HepG2 (cell line): Measurements from ENCODE around the gene SLC2A2. TPM values are rescaled to one million over a fixed set of nuclear protein-coding genes. Genes with fewer than 3 reads are reported as not detected.
A peak's percentile ranks its signal among the peaks of the same experiment; 100 is the strongest.

Experiments
- ASH2L ChIP-seq: fragments of 300-600, 200-600 bp; sonication (generic); IDR thresholded peaks from 2 replicates; pipeline ENCODE4 v1.7.0; 2017; ENCODE audit warnings: low read depth, mild to moderate bottlenecking, moderate library complexity, mixed read lengths, low read length; ENCODE audit not compliant: insufficient read length
- BCL3 ChIP-seq: sonication (generic); formaldehyde crosslinking; IDR thresholded peaks from 2 replicates; pipeline ENCODE4 v1.5.1; 2020; ENCODE audit warnings: mild to moderate bottlenecking, missing genetic modification reagents, moderate library complexity
- CREB1 ChIP-seq, 2 experiments: fragments of 450-650 bp in 1 of 2; IDR thresholded peaks; 2 replicates each; pipeline ENCODE4 v1.6.1; 2016 to 2017; ENCODE audit warnings: control low read depth in 1 of 2, mild to moderate bottlenecking in 1 of 2, missing compliant biosample characterization in 1 of 2, missing genetic modification characterization in 1 of 2
- HHEX ChIP-seq: IDR thresholded peaks from 2 replicates; pipeline ENCODE4 v1.6.1; 2016; ENCODE audit warnings: control low read depth
- HMG20B ChIP-seq: conservative IDR thresholded peaks from 2 replicates; pipeline ENCODE4 v1.6.1; 2016; ENCODE audit warnings: missing genetic modification reagents, missing compliant biosample characterization
- HOMEZ ChIP-seq: IDR thresholded peaks from 2 replicates; pipeline ENCODE4 v1.6.1; 2016; ENCODE audit warnings: low read depth
- PCBP1 ChIP-seq: fragments of 200-400 bp; formaldehyde crosslinking; IDR thresholded peaks from 2 replicates; pipeline ENCODE4 v1.6.1; 2017; ENCODE audit warnings: mild to moderate bottlenecking, low read depth, low read length, borderline replicate concordance
- RCOR2 ChIP-seq: IDR thresholded peaks from 2 replicates; pipeline ENCODE4 v1.6.1; 2016; ENCODE audit warnings: missing biosample characterization, missing genetic modification reagents
- SMARCC2 ChIP-seq: fragments of 450-650 bp; IDR thresholded peaks from 2 replicates; pipeline ENCODE4 v1.6.1; 2017; ENCODE audit warnings: antibody characterized with exemption, mild to moderate bottlenecking
- SNAPC4 ChIP-seq: sonication (generic); formaldehyde crosslinking; IDR thresholded peaks from 2 replicates; pipeline ENCODE4 v1.4.0; 2020; ENCODE audit warnings: mild to moderate bottlenecking, missing genetic modification reagents
- SRSF9 ChIP-seq: fragments of 200-400 bp; formaldehyde crosslinking; IDR thresholded peaks from 2 replicates; pipeline ENCODE4 v1.6.1; 2018; ENCODE audit warnings: borderline replicate concordance, mild to moderate bottlenecking, low read depth, low read length; ENCODE audit not compliant: insufficient read depth, poor library complexity, severe bottlenecking
- TBL1XR1 ChIP-seq: fragments of 150-350 bp; IDR thresholded peaks from 2 replicates; pipeline ENCODE4 v1.6.1; 2014; ENCODE audit warnings: borderline replicate concordance, low read length; ENCODE audit not compliant: partially characterized antibody
- ZIK1 ChIP-seq: sonication (generic); formaldehyde crosslinking; IDR thresholded peaks from 2 replicates; pipeline ENCODE4 v1.5.0; 2020; ENCODE audit warnings: mild to moderate bottlenecking, low read depth, missing genetic modification reagents, borderline replicate concordance
- ZMYM2 ChIP-seq: sonication (generic); formaldehyde crosslinking; IDR thresholded peaks from 2 replicates; pipeline ENCODE4 v1.8.0; 2022; ENCODE audit warnings: mild to moderate bottlenecking, missing genetic modification reagents
- ZNF253 ChIP-seq: sonication (generic); formaldehyde crosslinking; IDR thresholded peaks from 2 replicates; pipeline ENCODE4 v1.8.0; 2022; ENCODE audit warnings: mild to moderate bottlenecking, missing genetic modification reagents, borderline replicate concordance
- ZNF382 ChIP-seq: sonication (generic); formaldehyde crosslinking; IDR thresholded peaks from 2 replicates; pipeline ENCODE4 v1.5.0; 2020; ENCODE audit warnings: missing genetic modification reagents, mild to moderate bottlenecking, borderline replicate concordance
- ZNF704 ChIP-seq: sonication (generic); formaldehyde crosslinking; IDR thresholded peaks from 2 replicates; pipeline ENCODE4 v1.8.1; 2023; ENCODE audit warnings: mild to moderate bottlenecking, inconsistent platforms, moderate library complexity, missing genetic modification reagents, borderline replicate concordance
- ZNF740 ChIP-seq: sonication (generic); formaldehyde crosslinking; IDR thresholded peaks from 2 replicates; pipeline ENCODE4 v1.4.0; 2020; ENCODE audit warnings: missing genetic modification reagents
- polyA plus RNA-seq, 8 experiments: library from polyadenylated mRNA; depleted of rRNA in 3 of 8; stranded (reverse) in 7 of 8; unstranded in 1 of 8; fragments of >200 nt; fragmentation: Illumina TruSeq in 4 of 8; extraction: Trizol in 4 of 8; gene quantifications; 2 replicates each; pipeline versions ENCODE4 v1.2.1 to v1.2.3, GENCODE V29; 2011 to 2016; ENCODE audit warnings: low read depth in 4 of 8, missing spikeins in 1 of 8, mixed read lengths in 1 of 8; ENCODE audit not compliant: insufficient read depth in 1 of 8
- total RNA-seq, 5 experiments: library from RNA; depleted of rRNA; stranded (reverse); fragments of >200 nt; fragmentation: Illumina TruSeq; extraction: Trizol; gene quantifications; 2 replicates each; pipeline ENCODE4 v1.2.3, GENCODE V29; 2016; ENCODE audit warnings: low read depth in 1 of 5

The SLC2A2 gene
- total and polyA plus RNA-seq, 2 of the 13 experiments (the other 11 are each of a cell fraction or from before 2014, with no cell fraction given): 19.5 to 23.2 TPM

GRCh38 chr3:171013822-171014748, 12.4 kb downstream of the SLC2A2 start (continued):
- no peak for TF ChIP-seq SNAPC4 (CRISPR knock-in tag)
- peak; percentile 97 for TF ChIP-seq HOMEZ
- no peak for TF ChIP-seq ZNF382 (CRISPR knock-in tag)
- TF ChIP-seq ZNF740: no peak
- no peak for TF ChIP-seq ZNF704
- no peak for TF ChIP-seq ZNF253 (CRISPR knock-in tag)
- no peak for TF ChIP-seq ZMYM2 (CRISPR knock-in tag)
- no peak for TF ChIP-seq BCL3 (CRISPR knock-in tag)
- TF ChIP-seq SRSF9: no peak
- TF ChIP-seq TBL1XR1: peak; percentile 89
- TF ChIP-seq ASH2L: peak; percentile 62
- TF ChIP-seq SMARCC2: no peak
- TF ChIP-seq HMG20B (CRISPR knock-in tag): peak; percentile 80
- TF ChIP-seq HHEX (CRISPR knock-in tag): peak; percentile 83
- no peak for TF ChIP-seq PCBP1
- no peak for TF ChIP-seq ZIK1 (CRISPR knock-in tag)
- TF ChIP-seq RCOR2 (CRISPR knock-in tag): peak; percentile 88
- TF ChIP-seq CREB1 (IDR thresholded peaks at IDR 0.05): no peak
- TF ChIP-seq CREB1 (CRISPR knock-in tag; IDR thresholded peaks at IDR 0.05): peak; percentile 52; the same call in 1 of the 2 replicates
